NCI-H2196 (cell line): ENCODE measurements around the gene SLC9A3.

Experiments used
- DNase-seq: peaks from one replicate; lab custom pipeline; 2025; ENCODE audit not compliant: unreplicated experiment; lab: John Stamatoyannopoulos, UW

The SLC9A3 gene

DNA sequence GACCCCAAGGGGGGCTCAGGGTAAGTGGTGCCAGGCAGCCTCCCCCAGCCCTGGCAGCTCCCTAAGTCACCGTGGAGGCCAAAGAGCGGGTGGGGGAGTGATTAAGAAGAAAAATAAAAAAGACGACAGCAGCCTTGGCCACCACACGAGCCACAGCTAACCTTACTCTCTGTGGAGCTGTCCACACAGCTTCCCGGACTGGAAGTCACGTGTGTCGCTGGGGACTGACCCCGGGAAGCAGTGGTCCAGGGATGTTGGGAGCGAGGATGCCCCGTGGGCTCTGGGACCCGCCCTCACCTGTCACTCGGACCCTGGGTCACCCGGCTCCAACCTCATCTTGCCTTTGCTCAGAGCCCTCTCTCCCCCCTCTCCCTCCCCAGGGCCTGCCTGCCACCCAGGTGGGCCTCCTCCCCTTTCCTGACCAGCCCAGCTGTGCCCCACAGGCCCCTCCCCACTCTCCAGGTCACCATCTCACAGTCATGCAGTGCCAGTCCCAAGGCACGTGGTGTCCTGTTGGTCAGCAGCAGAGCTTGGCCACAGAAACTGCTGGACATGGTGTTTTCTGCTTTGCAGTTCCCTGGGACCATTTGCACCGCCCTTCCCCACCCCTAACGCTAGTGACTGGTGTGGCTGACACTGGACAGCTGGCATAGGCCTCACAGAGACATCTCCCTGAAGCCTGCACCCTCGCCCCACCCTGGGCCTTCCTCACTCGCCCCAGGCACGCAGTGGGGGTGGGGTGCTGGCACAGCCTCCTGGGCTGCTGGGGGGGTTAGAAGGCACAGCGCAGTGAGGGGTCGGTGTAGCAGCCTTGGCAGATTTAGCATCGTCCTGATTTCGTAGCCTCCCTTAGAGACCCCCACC, 91.1 kb downstream of the SLC9A3 start:
- no peak for DNase-seq

DNA sequence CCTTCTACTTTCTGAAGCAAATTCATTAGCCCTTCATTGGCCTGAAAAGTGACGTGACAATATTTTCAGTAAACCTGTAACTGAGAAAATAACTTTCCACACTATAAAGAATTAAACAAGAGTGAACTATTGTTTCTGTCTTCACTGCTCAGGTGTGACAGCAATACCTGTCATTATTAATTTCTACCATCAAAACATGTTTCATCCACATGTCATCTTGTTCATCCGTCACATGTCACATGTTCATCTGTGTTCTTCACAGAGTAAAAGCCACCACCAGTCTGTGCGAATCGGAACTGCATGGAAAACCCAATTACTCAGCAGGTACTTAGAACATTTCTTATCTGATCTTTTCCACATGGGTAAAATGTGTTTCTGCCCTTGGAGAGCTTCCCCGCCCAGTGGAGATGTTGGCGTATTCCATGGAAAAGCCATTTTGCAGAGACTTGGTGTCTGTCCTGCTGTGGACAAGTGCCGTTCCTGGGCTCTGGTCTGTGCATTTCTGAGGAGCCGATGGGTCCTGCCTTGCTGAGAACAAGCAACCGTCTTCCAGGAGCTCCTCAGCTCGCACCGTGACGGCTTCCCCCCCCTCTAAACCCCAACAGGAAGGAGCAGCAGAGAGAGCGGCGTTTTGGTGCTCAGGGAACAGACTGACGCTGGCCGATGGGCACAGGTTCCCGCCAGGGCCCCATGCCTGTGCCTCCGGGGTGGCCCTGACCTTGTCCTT, 91.9 kb downstream of the SLC9A3 start:
- no peak for DNase-seq

DNA sequence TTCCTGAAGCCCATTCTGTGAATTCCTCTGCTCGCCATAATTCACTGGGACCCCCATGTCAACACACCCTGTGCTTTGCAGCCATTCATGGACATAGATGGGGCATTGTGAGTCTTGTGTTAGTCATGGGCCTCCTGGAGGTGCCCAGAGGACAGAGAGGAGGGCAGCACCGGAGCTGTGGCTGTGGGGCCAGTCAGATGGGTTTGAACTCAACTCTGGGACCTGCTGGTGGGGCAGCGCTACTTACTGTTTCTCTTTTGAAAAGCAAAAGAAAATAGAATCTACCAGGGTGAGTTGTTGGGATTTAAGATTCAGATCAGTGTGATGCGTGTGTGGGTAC, 92.6 kb downstream of the SLC9A3 start:
- no peak for DNase-seq

DNA sequence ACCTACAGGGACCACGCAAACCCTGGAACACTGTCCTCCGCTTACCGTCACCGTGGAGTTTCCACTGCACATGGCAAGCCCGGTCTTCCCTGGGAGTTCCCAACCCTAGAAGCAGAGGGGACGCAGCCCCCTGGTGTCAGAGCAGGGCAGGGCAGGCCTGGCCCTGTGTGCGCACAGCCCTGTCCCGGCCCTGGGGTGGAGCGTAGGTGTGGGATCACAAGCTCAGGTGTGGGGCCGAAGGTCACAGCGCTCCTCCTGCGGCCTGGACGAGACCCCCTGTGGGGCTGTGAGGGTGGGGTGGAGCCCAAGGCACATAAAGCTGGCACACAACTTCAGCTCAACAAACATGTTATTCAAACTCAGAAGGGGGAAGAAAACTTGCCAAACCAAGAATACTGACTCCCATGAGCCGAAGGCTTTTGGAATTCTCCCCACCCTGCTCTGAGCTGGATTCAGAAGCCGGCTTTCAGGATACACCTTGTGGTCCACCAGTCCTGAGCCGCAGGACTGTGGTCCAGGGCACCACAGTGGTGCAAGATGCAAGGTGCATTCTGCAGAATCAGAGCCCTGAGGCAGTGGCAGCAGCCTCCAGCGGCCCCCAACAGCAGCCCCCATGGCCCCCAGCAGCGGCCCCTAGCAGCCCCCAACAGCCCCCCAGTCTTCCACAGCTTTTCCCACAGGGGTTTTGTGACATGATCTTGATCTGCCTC, 93.1 kb downstream of the SLC9A3 start:
- peak; percentile 45 for DNase-seq

DNA sequence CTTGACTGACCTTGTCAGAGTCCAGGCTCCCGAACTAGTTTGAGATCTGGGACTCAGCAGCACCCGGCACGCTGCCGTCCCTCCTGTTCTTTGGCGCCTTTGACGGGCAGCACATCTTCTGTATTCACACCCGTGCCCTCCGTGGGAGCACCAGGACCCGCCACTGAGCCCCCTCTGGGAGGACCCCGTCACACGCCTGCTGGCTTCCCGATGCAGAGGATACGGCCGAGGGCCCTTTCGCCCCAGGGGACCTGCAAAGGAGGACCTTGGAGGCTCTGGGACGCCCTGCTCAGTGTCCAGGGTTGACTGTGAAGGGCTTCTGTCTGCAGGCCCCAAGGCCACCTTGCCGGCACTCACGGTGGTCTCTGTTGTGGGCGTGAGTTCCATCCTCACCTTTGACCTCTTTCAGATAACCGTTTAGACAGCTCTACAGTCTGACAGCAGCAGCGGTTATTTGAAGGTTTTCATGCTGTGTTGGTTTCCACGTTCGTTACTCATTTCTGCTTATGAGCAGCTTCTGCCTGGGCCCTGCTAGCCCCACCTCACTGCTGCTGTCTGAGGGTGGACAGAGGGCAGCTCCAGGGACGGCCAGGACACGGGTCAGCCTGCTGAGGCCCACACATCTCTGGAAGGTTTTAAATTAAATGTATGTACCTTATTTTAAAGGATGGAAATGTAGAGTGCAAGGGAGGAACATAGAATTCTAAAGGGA, 93.9 kb downstream of the SLC9A3 start:
- no peak for DNase-seq

DNA sequence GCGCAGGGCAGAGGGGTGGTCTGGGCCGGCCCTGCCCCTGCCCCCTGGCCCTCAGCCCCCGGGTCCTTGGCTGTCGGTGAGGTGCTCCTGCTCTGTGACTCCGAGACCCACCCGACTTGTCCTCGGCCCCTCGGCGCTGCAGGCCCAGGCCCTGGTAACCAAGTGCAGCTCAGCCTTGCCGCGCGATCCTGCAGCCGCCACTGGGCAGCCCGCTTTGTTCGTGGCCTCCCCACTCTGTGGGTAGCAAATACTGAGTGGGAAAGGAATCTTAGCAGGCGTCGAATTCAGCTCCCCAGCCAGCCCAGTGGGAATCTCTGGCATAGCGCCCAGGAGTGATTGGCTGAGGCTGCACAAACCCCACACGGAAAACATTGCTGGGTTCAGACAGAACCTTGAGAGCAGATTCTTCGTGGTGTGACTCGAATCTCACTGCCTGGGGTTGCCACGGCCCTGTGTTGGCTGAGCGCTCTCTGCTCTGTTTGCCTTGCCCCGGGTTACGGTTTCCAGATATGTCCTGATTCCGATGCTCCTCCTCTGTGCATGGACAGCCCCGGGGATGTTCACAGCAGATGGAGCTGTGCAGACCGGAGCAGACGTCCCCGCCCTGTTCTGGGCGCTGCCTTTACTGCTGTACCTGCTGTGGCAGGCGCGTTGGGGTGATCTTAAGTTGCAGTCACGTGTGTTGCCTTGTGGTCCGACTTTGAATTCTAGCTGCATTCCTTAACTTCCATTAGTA, 94.6 kb downstream of the SLC9A3 start:
- no peak for DNase-seq

DNA sequence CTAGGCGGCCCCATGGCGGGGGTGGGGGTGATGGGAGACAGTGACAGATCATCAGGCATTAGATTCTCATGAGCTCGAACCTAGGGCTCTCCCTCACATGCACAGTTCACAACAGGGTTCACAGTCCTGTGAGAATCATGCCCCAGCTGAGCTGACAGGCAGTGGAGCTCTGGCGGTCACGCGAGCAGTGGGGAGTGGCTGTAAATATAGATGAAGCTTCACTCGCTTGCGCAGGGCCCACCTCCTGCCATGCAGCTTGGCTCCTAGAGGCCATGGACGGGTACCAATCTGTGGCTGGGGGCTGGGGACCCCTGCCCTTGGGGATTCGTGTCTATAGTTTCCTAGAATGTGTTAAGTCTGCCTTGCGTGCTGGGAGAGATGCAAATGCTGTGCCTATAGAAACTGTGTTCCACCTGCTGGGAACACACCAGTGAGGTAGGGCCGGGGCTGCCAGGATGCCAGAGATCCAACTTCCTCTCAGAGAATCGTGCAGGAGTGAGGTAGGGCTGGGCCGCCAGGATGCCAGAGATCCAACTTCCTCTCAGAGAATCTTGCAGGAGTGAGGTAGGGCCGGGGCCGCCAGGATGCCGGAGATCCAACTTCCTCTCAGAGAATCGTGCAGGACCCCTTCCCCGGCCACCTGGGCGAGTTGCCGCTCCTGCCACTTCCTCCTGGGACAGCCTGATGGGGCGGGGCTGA, 95.3 kb downstream of the SLC9A3 start:
- no peak for DNase-seq

DNA sequence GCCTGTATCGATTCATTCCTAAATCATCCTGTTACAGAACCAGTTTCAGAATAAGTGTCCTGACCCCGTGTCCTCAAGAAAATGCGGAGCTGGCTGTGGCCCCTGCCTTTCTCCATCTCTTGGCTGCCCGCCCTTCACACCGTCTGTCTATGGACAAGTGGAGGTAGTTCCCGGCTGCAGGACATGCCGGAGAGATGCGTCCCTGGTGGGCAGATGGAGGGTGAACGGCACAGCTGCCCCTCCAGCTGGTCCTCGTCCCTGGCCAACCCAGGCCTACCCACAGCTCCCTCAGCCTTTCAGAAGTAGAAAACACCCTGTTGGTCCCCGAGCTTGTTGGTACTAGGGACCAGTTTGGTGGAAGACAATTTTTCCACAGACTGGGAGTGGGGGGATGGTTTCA, 96.0 kb downstream of the SLC9A3 start:
- DNase-seq: no peak

DNA sequence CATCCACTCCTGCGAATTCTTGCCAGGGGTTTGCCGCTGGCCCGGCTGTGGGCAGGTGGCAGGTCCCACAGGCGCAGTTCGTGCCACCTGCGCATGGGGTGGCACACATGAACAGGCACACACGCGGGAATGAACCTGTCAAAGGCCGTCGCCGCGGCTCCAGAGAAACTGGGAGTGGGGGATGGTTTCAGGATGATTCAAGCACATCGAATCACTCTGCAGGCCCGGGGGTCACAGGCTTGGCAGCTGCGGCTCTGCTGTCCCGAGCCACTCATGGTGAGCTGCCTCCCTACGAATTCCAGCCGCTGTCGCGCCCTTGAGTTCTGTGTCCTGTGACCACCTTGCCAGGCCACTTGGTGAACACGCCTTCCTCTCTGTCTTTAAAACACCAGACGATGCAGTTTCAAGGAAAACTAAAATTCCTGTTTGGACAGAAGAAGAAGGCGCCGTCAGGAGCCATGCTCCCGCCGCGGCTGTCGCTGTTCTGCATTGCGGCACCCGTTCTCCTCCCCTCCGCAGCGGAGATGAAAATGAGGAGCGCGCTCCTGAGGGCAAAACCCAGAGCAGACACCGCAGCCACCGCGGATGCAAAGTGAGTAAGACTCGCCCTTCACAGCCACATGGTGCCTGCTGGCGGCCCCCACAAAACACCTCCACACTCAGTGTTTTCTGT, 96.7 kb downstream of the SLC9A3 start:
- no peak for DNase-seq

DNA sequence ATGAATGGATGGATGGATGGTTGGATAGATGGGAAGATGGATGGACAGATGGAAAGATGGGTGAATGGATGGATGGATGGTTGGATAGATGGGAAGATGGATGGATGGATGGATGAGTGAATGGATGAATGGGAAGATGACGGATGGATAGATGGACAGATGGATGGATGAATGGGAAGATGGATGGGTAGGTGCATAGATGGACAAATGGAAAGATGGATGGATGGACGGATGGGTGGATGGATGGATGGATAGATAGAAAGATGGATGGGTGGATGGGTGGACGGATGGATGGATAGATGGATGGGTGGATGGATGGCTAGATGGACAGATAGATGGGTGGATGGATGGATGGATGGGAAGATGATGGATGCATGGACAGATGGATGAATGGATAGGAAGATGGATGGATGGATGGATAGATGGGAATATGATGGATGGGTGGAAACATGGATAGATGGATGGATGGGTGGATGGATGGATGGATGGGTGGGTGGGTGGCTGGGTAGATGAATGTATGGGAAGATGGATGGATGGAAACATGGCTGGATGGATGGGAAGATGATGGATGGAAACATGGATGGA, 97.8 kb downstream of the SLC9A3 start:
- no peak for DNase-seq

DNA sequence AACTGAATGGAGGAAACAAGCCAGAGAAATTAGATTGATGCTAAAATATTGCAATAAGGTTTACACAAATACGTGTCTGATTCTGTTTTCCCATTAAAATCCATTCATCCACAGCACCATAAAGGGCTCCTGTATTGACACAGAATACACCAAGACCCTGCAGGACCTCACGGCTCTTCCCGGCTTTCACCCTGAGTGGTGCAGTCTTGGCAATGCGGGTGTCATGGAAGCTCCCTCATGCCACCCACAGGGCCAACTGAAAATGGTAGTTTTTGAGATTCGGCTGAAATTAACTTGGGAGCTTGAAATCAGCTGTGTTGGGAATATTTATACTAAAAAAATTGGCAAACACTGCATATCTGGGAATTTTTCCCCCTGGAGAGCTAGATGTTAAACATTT, 98.5 kb downstream of the SLC9A3 start:
- peak; percentile 18 for DNase-seq

DNA sequence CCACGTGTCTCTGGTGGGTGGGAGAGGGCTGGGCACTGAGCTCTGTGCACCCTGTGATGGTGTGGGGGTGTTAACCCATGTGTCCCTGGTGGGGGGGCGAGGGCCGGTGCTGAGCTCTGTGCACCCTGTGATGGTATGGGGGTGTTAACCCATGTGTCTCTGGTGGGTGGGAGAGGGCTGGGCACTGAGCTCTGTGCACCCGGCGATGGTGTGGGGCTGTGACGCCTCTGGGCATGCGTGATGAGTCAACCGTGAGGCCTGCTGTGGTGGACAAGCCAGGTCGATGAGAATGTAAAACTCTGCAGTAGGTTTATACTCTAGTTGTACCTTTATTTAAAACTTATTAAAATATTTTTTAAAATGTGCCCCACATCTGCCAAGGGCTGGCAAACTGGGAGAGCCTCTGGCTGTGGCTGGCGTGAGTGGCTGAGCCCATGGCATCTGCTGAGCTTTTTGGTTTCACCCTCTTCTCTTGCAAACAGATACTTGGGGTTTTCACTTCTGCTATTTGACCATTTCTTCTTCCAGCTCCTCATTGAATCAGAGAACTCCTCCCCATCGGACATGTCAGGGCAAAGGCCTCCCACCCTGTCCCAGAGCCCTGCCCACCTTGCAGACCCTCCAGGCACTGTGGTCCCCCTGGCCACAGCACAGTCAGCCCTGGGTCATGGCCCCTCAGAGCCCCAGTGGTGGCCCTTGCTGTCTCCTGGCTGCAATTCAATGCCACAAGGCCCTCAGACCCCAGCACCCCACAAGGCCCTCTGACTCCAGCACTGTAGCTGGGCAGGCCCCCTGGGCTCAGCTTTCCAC, 99.7 kb downstream of the SLC9A3 start:
- no peak for DNase-seq

DNA sequence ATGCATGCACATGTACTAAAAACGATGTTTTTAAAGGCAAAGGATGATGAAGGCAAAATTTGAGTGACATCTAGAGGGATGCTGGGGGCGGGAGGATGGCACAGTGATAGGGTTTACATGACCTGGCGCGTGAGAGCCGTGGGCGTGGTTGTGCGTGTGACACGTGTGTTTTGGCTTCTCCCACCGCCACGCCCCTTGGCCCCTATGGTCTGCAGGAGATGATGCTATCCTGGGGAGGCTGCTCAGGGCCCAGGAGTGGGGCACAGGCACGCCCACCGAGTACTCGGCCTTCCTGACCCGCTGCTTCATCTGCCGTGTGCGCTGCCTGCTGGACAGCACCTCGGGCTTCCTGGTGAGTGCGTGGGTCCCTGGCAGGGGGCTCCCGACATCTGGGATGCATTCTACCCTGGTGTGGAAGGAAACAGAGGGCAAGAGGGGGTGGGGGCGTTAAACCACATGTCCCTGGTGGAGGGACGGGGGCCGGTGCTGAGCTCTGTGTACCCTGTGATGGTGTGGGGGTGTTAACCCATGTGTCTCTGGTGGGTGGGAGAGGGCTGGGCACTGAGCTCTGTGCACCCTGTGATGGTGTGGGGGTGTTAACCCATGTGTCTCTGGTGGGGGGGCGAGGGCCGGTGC, 100.5 kb downstream of the SLC9A3 start:
- DNase-seq: no peak

DNA sequence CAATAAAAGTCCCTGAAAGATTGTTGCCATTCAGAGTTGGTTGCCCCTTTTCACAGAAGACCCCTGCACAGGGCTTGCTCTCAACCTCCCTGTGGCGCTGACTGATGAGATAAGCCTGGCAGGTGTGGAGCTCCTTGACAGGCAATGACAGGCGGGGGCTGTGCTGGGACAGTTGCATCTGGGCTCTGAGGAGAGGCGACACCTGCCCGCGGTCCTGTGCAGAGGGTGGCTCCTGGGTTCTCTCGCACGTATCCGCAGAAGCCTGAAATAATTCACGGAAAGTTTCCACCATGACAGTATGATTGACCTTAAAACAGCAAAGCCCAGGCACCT, 101.0 kb downstream of the SLC9A3 start:
- DNase-seq: no peak

DNA sequence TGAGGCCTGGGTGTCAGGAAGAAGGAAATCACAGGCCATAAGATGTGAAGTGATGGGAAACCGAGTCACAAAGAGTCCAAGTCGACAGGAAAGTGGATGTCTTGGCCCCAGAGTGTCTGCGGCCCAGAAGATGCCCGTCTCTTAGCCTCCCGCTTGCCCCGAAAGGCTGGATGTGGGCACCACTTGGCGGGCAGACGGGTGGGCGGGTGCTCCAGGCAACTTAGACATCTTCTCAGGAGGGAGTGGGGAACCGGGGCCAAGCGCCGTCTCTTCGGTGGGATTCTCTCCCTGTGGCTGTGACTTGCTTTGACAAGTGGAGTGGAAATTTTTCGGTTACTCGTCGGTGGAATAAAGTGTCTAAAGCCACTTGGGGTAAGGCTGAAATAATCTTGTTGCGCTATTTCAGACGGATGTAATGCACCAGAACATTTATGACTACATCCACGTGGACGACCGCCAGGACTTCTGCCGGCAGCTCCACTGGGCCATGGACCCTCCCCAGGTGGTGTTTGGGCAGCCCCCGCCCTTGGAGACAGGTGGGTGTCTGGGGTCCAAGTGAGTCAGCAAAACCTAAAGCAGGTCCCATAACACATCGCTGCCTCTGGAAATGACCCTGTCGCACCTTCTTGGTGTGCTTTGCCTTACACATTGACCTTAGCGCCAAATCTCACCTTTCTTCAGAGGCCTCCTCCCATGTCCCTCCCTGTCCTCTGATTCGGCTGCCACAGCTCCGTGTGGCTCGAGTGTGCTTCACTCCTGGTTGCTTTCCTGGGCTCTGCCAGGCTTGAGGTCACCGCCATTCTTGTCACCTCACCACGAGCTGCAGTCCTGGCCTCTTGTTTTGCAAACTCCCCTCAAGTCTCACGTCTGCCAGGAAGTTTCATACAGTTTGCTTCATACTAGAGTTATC, 101.7 kb downstream of the SLC9A3 start:
- no peak for DNase-seq

DNA sequence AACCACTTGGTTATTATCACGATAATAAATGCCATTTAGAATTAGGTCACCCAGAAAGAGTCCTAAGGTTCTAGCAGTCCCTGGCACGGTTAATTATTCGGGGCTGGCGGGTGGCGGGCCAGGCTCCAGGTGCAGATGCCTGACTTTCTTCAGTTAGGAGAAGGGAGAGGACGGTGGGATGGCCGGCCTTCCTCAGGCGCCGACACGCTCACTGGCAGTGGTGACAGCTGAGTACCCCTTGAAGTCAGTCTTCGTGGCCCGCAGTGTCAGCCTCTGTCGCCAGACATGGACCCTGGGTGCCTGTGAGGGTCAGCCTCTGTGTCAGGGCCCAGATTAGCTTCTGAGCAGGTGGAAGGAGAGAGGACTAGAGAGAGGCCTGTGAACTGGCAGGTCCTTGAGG, 102.3 kb downstream of the SLC9A3 start:
- no peak for DNase-seq

DNA sequence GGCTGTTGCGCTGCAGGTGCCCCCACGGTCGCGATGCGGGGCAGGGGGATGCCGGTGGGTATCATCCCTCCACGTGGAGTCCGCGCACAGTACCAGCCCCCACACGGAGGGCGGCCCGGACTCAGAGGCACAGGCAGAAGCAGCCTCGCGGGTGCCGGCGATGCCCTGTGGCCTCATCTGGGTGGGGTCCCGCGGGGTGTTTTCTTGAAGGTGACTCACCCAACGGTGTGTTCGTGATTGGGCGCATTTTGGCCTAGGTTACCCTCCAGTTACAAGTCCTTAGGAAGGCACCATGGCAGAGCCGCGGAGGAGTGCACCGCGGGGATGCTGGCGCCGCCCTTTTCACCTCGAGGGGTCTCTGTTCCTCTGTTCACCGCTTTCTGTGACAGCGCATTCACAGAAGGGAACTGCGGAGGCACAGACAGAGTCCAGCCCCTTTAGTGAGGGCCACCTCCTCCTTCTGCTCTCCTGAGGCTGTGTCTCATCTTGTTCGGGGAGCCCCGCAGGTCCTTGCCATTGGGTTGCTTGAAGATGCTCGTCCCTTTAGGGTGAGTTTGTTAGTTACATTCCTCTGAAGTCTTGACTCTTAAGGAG, 102.9 kb downstream of the SLC9A3 start:
- DNase-seq: no peak
